GM19452 (cell line): ENCODE measurements around the gene UNC5CL.
A peak's percentile ranks its signal among the peaks of the same experiment; 100 is the strongest.
"Not testable (repeated sequence)": the region's sequence is repeated elsewhere in the genome, so short reads cannot be mapped to it uniquely, and the experiment has no call there.

Experiments
- ATAC-seq: cut with Tn5 transposase; IDR thresholded peaks from one replicate; pipeline ENCODE4 v1.9.1; 2021; ENCODE audit not compliant: unreplicated experiment

The UNC5CL gene

DNA sequence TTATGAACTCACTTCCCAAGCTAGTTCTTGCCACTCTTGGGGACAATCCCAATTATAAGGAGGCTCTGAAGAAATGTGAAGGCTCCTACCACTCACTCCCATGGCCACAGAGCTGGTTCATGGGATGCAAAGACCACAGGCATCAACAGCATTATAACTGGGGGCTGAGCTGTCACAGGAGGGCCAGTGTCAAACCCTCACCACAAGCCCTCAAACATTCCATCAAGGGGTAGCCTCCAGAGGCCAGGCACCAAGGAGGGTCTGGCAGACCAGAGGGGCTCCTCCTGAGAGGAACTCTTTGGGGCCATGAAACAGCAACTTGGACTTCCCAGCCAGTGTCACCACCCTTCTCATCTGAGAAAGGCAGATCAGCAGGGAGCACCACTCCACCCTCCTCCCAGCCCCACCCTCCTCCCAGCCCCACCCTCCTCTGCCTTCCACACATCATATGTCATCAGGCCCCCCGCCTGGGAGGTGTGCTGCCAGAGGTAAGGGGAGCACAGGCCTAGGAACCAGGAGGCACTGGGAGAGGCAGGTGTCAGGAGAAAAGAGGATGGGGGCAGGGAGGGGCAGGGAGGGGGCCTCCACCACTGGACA lies 2.0 kb upstream of the UNC5CL start:
- no peak for ATAC-seq

DNA sequence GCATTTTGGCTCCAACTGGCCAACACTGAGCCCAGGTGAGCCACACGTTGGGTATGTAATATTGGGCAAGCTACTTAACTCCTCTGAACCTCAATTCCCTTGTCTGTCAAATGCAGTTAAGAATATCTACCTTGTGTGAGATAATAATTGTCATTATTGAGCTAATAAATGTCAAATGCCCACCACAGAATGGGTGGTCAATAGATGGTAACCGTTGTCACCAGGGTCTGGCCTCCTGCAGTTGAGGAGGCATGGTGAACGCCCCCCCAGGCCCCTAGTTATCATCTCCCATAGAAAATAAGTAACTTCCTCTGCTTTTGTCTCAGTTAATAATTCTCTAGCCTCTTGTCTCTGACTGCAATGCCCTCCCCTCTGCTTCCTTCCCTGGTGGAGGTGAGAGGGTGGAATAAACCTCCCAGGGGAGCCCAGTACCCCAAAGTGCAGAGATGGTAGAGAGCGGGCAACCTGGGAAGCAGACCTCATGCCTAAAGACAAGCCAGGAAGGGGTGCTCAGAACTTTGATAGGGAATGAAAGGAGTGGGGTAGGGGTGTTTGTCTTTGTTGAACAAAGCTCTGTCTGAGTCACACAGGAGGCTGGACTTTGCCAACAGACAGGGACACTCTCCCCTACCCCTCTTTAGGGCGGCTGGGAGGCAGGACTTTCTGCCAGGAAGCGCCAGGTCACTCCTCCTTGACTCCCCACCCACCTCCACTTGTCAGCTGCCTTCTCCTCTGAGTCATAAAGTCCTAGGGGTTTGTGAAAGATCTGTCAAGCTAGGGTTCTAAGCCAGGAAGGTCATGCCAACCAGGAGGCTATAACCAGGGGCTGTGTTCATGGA lies 1.3 kb upstream of the UNC5CL start:
- ATAC-seq: no peak

DNA sequence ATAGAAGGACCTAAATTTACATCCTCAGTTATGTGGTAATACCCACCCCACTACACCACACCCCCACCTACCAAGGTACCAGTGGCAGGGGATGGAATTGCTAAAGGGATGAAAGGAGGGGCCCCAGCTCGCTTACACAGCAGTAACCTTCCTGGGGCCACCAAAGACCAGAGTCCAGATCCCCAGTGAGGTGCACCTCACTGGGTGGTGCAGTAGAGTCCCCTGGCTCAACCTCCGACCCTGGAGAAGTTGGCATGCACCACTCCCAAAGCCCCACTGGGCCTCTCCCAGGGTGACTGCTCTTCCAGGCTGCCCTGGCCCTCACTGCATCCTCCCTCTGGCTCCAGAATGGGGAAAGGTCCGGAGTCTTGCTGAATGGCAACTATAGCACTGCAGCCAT lies 816 bp downstream of the UNC5CL start:
- no peak for ATAC-seq

DNA sequence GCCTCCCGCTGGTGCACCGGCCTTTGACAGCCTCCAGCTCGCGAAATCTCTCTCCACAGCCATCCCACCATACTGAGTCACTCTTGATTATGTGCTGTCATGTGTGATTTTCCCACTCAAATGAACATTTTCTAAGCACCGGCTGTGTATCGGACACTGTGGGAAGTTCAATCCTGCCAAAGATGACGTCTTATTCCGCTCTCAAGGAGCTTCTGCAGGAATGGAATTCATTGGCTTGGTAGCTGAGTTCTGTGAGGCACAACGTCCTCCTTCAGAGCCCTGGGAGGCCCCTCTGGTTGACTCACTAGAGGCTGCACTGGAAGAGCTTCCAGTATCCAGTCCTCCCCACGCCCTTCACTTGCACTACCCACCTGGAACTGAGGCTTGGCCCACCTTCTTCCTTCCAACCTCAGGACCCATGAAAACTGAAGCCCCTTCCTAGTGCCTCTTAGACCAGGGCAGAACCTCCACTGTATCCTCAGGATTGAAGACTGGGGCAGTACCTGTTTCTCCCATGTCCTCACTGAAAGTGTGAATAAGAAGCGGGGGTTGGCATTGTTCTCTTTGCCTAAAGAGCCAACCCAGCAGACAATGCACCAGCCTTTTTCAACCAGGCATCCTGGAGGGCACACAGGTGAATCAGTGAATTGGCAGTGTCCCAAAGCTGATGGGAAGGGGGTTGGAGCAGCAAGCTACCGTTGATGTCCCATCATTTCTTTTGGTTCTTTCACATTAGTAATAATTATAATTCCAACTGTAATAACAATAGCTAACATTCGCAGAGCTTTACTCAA lies 1.7 kb downstream of the UNC5CL start:
- ATAC-seq: no peak

DNA sequence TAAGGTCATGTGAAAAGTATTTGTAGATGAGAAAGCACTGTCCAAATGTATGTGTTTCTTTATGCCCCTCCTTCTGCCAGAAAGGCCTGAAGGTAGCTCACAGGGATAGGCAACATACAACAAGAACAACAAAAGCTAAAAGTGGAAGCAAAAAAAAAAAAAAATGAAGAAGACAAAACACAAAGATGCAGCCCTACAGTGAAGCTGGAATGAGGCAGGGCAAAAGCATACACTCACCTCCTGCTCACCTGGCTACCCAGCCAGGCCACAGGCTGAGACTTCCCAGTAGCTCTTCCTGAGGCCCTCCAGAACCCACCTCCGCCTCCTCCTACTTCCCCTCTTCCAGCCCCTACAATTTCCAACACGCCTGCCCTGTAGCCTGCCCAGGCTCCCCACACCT lies 2.4 kb downstream of the UNC5CL start:
- no peak for ATAC-seq

DNA sequence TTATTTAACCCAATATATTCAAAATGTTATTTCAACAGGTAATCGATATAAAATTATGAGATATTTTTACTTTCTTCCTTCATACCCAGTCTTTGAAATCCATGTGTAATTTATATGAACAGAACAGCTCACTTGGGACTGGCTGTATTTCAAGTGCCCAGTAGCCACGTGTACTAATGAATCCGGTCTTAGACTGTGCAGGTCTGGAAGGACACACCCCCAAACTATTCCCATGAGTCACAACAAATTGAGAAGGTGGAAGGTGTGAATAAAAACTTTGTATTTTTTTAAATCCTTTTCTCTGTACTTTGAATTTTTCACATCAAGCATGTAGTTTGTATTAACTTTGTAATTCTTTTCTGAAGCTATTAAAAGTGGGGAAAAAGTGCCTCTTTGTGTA lies 2.8 kb downstream of the UNC5CL start:
- ATAC-seq: no peak

DNA sequence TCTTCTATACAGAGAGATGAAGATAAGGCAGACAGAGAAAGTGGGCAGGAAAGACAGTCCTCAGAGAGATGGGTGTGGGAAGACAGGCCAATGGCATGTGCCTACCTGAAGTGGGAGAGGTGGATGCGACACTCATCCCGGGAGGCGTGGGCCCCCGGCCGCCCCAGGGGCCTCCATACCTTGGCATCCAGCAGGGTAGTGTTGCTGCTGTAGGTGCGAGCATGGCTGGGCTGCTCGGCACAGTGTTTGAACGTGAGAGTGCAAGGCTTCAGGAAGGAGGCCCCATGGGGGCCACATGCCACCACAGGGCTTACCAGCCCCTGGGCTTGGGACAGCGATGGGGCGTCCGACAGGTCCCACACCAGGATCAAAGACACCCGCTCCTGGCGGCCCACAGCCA lies 5.2 kb downstream of the UNC5CL start:
- no peak for ATAC-seq

DNA sequence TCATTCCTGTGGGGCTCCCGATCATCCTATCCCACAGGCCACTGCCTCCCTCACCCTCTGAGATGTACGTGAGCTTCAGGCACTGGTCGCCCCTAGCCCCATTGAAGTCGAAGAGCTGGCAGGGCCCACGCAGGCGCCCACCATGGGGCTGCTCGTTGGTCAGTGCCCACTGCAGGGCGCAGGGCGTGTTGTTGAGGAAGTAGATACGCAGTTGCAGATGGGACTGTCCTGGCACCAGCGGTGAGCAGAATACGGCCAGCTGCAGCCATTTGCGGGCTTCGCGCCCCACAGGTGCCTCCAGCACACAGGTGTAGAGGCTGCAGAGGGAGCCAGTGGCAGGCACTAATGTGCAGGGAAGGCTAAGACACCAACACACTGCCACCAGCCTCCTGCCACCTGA lies 6.2 kb downstream of the UNC5CL start:
- no peak for ATAC-seq

DNA sequence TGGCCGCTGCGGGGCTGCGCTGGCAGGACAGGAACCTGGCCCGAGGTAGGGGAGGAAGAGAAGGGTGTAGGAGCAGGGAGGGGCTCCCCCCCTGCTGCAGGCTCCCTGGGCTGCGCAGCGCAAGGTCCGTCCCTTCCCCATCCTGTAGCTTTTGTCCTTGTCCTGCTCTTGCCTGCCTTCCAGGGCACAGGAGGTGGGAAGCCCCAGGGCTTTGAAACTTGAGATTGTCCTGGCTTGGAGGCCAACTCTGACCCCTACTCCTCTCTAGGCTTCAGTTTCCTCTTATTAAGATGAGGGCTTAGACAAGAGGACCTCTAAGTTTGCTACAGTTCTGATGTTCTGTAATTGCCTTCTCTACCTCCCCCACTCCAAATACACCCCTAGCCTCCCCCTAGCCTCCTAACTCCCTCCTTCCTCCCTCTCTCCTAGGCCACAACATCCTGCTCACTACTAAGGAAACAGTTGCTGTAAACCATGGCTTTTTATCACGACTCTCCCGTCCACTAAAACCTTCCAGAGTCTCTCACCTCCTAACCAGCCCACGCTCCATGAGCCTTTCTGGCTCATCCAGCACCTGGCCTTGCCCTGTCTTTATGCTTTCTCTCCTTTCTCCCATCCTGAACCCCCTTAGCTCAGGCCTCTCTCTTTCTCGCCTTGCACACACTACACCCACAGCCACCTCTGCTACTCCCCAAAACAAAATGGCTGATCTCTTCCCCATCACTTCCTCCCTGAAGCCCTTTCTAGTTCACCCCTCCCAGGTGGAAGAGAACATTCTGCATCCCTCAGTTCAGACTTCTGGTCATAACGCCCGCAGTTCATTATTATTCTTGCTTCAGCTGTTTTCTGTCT lies 10.2 kb downstream of the UNC5CL start:
- ATAC-seq: peak; percentile 34

DNA sequence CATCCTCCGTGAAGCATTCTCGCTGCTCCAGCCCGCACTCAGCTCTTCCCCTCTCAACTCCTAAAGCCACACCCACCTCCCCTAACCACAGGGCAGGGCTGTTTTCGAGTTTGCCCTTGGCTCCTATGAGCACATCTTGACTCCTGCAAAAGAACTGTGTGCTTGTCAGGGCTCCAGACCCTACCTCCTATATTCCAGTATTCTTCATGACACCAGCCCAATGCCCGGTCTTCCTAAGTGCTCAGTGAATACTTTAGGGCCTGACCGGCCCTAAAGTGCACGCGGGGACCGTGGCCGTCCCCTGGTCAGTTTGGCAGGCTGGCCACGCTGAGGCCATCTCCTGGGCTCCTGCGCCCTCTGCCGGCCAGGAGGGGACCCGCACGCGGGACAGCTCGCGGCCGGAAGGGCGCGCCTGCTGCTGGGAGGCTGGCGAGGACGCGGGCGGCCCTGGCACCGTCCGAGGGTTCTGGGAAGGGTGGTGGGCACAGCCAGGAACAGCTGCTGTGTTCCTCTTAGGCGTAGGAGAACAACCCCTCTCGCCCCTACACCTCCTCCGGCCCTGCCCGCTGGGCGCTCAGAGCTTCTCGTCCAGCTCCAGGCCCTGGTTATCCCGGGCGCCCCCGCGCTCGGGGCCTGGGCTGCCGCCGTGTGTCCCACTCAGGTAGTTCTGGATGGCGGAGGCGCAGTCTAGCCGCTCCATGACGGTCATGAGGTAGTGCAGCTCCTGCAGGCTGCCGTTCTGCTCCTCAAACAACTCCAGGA lies 11.0 kb downstream of the UNC5CL start:
- peak; percentile 81 for ATAC-seq

DNA sequence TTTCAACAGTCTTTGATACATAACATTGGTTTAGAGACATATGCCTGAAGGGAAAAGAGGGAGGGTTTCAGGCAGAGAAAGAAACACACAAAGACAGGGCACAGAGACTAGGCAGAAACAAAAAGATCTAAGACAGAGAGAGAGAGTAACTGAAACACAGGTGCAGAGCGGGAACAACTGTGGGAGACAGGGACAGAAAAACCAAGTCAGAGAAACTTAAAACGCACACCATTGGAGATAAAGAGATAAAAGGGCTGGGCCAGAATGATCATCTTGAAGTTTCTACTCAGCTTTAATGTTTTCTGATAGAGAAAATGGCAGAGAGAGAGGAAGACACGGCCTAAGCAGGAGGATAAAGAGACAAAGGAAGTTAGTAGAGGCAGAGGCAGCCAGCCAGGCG lies 11.8 kb downstream of the UNC5CL start:
- no peak for ATAC-seq

DNA sequence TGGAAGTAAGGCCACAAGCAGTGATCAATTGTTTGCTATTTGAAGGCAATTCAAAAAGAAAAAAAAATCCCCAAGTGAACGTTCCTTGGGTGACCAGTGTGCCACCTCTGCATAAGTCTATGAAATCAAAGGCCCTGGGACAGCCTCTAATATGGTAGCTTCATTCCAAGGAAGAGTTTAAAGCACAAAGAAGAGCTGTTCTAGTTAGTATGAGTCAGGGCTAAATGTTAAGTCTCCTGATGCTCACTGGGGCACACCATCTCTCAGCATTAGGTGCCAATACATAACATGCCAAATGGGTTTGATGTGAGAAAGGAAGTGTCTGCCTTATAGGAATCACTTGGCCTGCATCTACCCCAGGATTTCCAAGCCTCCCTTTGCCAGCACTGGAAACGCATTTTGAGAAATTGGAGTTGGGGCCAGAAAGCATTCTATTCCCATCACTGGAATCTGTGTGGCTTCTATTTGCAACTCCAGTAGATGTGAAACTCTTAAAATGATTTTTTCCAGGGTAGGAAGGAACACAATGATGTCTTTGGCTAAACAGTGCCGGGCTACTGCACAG lies 13.0 kb downstream of the UNC5CL start:
- no peak for ATAC-seq

DNA sequence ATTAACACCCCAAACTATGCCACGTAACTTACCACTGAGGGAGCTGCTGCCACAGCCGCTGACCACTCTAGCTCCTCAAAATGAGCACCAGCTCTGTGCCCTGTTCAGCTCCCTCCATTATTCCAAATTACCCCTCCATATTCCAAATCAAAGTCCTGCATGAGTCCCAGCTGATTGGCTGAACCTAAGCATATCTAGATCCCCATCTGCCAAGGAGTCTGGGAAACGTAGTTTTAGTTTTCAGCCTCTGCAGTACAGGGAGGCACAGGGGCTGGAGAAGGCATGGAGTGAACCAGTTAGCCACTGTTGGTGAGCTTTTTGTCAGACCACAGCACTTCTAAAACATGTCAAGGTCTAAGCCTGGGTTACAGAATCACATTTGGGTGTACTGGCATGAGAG lies 15.9 kb downstream of the UNC5CL start:
- no peak for ATAC-seq

DNA sequence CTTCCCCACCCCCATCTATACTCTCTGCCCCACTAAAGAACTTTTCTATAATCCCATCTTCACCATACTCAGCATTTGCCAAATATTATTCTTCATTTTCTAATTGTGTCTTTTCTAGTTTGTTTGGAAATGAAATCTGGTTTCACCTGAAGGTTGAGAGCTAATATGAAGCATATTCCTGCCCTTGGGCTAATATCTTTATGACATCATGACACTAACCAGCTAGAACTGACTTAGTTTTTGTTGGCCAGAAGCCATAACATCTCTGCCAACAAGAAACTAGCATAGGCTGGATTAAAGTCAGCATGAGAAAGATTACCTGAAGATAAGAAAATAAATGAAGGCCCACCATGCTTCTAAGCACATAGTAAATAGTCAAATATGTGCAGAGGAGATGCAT lies 16.7 kb downstream of the UNC5CL start:
- no peak for ATAC-seq

DNA sequence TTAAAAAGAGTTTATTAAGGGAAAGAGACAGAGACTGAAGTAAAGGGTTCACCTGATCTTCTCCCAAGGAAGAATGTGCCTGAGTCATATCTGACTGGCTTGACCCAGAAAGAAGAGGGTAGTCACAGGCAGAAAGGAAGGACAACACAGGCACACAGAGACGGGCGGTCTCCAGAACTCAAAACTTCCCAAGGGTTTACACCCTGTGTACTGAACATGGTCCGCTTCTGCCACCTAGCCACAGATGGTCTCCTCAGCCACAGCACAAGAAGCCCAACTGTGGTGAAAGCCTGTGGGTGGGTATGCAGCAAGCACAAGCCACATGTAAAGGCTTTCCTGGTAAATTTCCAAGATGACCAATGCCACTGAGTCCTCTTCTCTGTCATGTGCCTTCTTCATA lies 17.2 kb downstream of the UNC5CL start:
- no peak for ATAC-seq

DNA sequence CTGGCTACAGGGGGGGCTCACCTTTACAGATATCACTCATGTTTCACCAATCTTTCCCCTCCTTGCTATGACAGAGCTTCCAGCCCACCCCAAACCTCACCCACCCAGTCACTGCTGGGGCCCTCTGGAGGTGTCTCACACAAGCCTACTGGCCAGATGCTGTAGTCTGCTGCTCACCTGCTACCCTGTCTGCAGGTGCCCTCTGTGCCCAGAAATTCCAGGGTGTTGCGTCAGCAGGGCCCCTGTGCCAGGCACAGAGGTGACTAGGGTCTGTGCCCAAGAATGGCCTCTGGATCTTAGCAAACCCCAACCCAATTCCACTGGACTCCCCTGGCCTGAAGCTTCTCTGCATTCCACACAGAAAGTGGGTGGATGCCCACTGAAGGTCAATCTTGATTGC lies 21.4 kb downstream of the UNC5CL start:
- ATAC-seq: no peak

DNA sequence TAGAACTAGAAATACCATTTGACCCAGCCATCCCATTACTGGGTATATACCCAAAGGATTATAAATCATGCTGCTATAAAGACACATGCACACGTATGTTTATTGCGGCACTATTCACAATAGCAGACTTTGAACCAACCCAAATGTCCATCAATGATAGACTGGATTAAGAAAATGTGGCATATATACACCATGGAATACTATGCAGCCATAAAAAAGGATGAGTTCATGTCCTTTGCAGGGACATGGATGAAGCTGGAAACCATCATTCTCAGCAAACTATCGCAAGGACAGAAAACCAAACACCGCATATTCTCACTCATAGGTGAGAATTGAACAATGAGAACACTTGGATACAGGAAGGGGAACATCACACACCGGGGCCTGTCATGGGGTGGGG lies 23.2 kb downstream of the UNC5CL start:
- not testable (repeated sequence) for ATAC-seq

DNA sequence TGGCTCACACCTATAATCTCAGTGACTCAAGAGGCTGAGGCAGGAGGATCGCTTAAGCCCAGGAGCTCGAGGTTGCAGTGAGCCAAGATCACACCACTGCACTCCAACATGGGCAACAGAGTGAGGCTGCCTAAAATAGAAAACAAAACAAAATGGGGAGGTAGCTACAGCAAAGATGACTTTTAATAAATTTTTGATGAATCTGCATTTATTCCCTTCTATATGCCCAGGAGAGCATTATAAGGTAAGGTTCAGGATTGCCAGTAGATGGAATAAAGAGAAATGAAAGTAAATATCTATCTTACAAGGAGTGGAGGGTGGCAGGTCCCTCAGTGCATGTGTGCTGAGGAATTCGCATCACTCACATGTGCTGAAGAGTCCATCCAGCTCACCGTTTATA lies 24.2 kb downstream of the UNC5CL start:
- ATAC-seq: no peak

DNA sequence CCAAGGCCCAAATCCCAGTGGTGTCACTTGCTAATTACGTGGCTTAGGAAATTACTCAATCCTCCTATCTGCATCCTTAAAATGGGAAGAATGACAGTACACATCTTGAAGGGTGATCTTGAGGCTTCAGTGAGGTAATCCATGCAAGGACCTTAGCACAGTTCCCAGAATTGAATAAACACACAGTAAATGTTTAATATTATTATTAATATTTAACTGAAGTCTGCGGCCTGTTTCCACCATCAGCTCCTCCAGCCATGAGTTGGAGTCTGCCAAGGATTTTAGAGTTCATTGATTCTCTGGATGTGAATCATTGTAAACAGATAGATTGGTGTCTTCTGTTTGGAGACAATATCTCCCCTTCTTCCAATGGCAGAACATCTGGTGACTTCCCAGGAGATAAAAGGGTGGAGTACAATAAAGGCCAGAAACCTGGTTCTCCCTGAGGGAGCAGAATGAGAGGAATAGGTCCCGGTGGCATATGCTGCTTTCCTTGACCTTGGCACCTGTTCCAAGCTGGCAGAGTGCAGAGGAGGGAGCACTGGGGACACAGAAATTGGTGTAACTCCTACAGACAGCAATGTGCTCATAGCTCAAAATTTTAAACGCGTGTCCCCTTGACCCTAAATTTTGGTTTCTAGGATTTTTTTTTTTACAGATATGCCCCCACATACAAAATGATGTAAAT lies 25.4 kb downstream of the UNC5CL start:
- ATAC-seq: no peak
